H1 (cell line): ENCODE results near the gene DRAP1. TPM values are rescaled to one million over a fixed set of nuclear protein-coding genes. Genes with fewer than 3 reads are reported as not detected.
A peak's percentile ranks its signal among the peaks of the same experiment; 100 is the strongest.

ENCODE experiments used
- ASH2L ChIP-seq: fragments of 200-600, 300-600 bp; sonication (generic); IDR thresholded peaks from one replicate; pipeline ENCODE4 v1.7.1; 2017; ENCODE audit warnings: low read length
- BACH1 ChIP-seq: IDR thresholded peaks from 2 replicates; pipeline ENCODE4 v1.6.1; 2012; ENCODE audit warnings: low read length, improper control_type of control experiment
- BCL11A ChIP-seq, 2 experiments: IDR thresholded peaks; one replicate each; pipeline ENCODE4 v1.6.1; 2011; ENCODE audit warnings: low read depth in 2 of 2, low read length in 2 of 2, mild to moderate bottlenecking in 2 of 2
- CHD1 ChIP-seq: IDR thresholded peaks from 2 replicates; pipeline ENCODE4 v1.6.1; 2012; ENCODE audit warnings: low read depth, low read length, improper control_type of control experiment
- CREB1 ChIP-seq: IDR thresholded peaks from 2 replicates; pipeline ENCODE4 v1.6.1; 2012; ENCODE audit warnings: inconsistent platforms
- EGR1 ChIP-seq: IDR thresholded peaks from 2 replicates; pipeline ENCODE4 v1.6.1; 2011; ENCODE audit warnings: low read depth, low read length, borderline replicate concordance
- FOSL1 ChIP-seq: IDR thresholded peaks from 2 replicates; pipeline ENCODE4 v1.6.1; 2011; ENCODE audit warnings: mild to moderate bottlenecking, low read depth, low read length, moderate library complexity; ENCODE audit not compliant: insufficient read depth
- HDAC2 ChIP-seq, 2 experiments: fragments of 300-600 bp in 1 of 2; sonication (generic) in 1 of 2; IDR thresholded peaks; 2 replicates each; pipeline ENCODE4 v1.6.1; 2011 to 2012; ENCODE audit warnings: low read depth in 2 of 2, low read length in 2 of 2, mild to moderate bottlenecking in 2 of 2, moderate library complexity in 2 of 2, borderline replicate concordance in 1 of 2, inconsistent platforms in 1 of 2
- HDAC6 ChIP-seq: IDR thresholded peaks from one replicate; pipeline ENCODE4 v1.7.1; 2012; ENCODE audit warnings: low read depth, mild to moderate bottlenecking, inconsistent platforms, low read length, moderate library complexity
- KDM4A ChIP-seq: IDR thresholded peaks from one replicate; pipeline ENCODE4 v1.7.1; 2012; ENCODE audit warnings: low read depth, mild to moderate bottlenecking, moderate library complexity, low read length, inconsistent platforms; ENCODE audit not compliant: severe bottlenecking
- RBBP5 ChIP-seq: IDR thresholded peaks from 2 replicates; pipeline ENCODE4 v1.7.1; 2012; ENCODE audit warnings: low read depth, mild to moderate bottlenecking, inconsistent platforms, low read length, moderate library complexity, borderline replicate concordance
- SIN3A ChIP-seq, 2 experiments: IDR thresholded peaks in 1 of 2; conservative IDR thresholded peaks in 1 of 2; 2 replicates each; pipeline ENCODE4 v1.6.1; 2011 to 2012; ENCODE audit warnings: low read length in 2 of 2, improper control_type of control experiment in 1 of 2, low read depth in 1 of 2, mild to moderate bottlenecking in 1 of 2
- SP1 ChIP-seq: IDR thresholded peaks from 2 replicates; pipeline ENCODE4 v1.6.1; 2011; ENCODE audit warnings: low read depth, low read length
- SP4 ChIP-seq: IDR thresholded peaks from 2 replicates; pipeline ENCODE4 v1.6.1; 2012; ENCODE audit warnings: low read length, inconsistent platforms
- TAF1 ChIP-seq: IDR thresholded peaks from 2 replicates; pipeline ENCODE4 v1.6.1; 2011; ENCODE audit warnings: mild to moderate bottlenecking, low read depth, low read length
- TBP ChIP-seq: IDR thresholded peaks from 2 replicates; pipeline ENCODE4 v1.6.1; 2011; ENCODE audit warnings: low read depth, low read length, improper control_type of control experiment
- polyA plus RNA-seq, 7 experiments: library from polyadenylated mRNA; depleted of rRNA in 3 of 7; stranded (reverse) in 5 of 7; unstranded in 2 of 7; fragments of >200 nt in 5 of 7; fragments of 200-250 nt in 2 of 7; gene quantifications; 1 replicate in 5 of 7; 2 replicates in 1 of 7; 4 replicates in 1 of 7; pipeline versions ENCODE4 v1.2.1 to v1.2.3, GENCODE V29; 2011 to 2013; ENCODE audit warnings: missing spikeins in 2 of 7, mixed read lengths in 2 of 7
- total RNA-seq: library from RNA; stranded (reverse); fragmentation: NEBNext Ultra II Directional; extraction: Animal tissue kit (Norgen Biotek cat#: 25700); gene quantifications from 2 replicates; pipeline ENCODE4 v1.2.1, GENCODE V29; 2021
- TF ChIP-seq, protein P1 (sequence below): IDR thresholded peaks from 2 replicates; pipeline ENCODE4 v1.6.1; 2012; ENCODE audit warnings: inconsistent platforms
- TF ChIP-seq, protein P2 (sequence below): IDR thresholded peaks from 2 replicates; pipeline ENCODE4 v1.6.1; 2011; ENCODE audit warnings: low read length, improper control_type of control experiment

Gene DRAP1
- total and polyA plus RNA-seq, 2 of the 8 experiments (the other 6 are each of a cell fraction or from before 2014, with no cell fraction given), result 62.5 to 98.7 TPM

DNA sequence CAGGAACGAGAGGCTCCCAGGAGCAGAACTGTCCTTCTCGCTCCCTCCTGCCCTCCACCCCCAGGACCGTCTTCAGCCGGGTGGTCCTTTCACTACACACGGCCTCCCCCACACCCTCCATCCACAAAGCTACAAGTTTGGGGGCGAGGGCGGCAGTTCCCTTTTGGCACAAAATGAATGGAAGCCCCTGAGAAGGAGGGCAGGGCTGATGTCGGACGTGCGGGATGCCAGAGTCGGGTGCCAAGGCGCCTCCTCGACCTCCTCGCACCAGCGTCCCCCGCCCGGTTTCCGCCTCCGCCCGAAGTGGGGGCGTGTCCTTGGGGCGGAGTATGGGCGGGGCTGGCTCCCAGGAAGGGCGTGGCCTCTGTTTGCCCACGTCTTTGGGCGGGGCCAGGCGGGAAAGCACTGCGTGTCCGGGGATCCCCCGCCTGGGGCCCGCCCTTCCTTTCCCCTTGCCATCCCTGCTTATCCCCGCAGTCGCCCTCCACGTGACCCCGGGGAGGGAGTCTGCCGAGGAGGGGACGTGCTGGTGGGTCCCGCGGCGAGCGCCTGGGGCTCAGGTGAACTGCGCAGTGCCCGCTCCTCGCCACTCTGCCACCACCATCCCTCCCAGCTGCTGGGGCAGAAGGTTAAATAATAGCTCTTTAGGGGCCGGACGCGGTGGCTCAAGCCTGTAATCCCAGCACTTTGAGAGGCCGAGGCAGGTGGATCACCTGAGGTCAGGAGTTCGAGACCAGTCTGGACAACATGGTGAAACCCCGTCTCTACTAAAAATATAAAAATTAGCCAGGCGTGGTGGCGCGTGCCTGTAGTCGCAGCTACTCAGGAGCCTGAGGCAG, 45.7 kb upstream of the DRAP1 start (continued):
- TF ChIP-seq, protein P1, sequence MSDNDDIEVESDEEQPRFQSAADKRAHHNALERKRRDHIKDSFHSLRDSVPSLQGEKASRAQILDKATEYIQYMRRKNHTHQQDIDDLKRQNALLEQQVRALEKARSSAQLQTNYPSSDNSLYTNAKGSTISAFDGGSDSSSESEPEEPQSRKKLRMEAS, result peak; percentile 61; the same call in 1 of the 2 replicates
- TF ChIP-seq TAF1, result 0 out of 2 replicates have a peak, but pooled peaks have one; percentile 48
- TF ChIP-seq SP4, result peak; percentile 96
- TF ChIP-seq RBBP5, result peak; percentile 66
- 0 out of 4 replicates have a peak, but pooled peaks have one; percentile 16 to 44 for TF ChIP-seq SIN3A (conservative IDR thresholded peaks at IDR 0.05 in 1 of 2, IDR thresholded peaks at IDR 0.05 in 1 of 2; ENCODE audit: low read depth in 1 of 2, low read length in 2 of 2)
- TF ChIP-seq TBP, result peak; percentile 50; the same call in 1 of the 2 replicates
- TF ChIP-seq FOSL1, result no peak
- no peak for TF ChIP-seq HDAC6
- 0 out of 4 replicates have a peak, but pooled peaks have one; percentile 21 to 65 for TF ChIP-seq HDAC2 (IDR thresholded peaks at IDR 0.05; ENCODE audit: borderline replicate concordance in 1 of 2, low read depth in 2 of 2, low read length in 2 of 2)
- TF ChIP-seq, protein P2, sequence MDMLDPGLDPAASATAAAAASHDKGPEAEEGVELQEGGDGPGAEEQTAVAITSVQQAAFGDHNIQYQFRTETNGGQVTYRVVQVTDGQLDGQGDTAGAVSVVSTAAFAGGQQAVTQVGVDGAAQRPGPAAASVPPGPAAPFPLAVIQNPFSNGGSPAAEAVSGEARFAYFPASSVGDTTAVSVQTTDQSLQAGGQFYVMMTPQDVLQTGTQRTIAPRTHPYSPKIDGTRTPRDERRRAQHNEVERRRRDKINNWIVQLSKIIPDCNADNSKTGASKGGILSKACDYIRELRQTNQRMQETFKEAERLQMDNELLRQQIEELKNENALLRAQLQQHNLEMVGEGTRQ, result peak; percentile 83
- no peak for TF ChIP-seq ASH2L
- peak; percentile 83; the same call in 1 of the 2 replicates for TF ChIP-seq SP1
- no peak for TF ChIP-seq BCL11A (IDR thresholded peaks at IDR 0.05; ENCODE audit: low read depth in 2 of 2, low read length in 2 of 2)
- TF ChIP-seq KDM4A, result peak; percentile 49
- TF ChIP-seq BACH1, result peak; percentile 73
- no peak for TF ChIP-seq CHD1
- peak; percentile 57; the same call in 1 of the 2 replicates for TF ChIP-seq EGR1
- peak; percentile 64 for TF ChIP-seq CREB1
